OCI-LY1 (cell line): ENCODE results near the gene GDA.

ENCODE experiments used
- EZH2 ChIP-seq: fragments of 200-600 bp; sonication (generic), shearing (Covaris generic); IDR thresholded peaks from 2 replicates; pipeline ENCODE4 v1.8.0; 2017; ENCODE audit warnings: borderline replicate concordance, mixed run types, mild to moderate bottlenecking, antibody characterized with exemption, low read length, moderate library complexity, mixed read lengths
- TF ChIP-seq, protein P1 (sequence below): fragments of 200-600 bp; sonication (generic), shearing (Covaris generic); IDR thresholded peaks from 2 replicates; pipeline ENCODE4 v1.5.1; 2017; ENCODE audit warnings: mild to moderate bottlenecking, antibody characterized with exemption, low read length, moderate library complexity, mixed read lengths

DNA sequence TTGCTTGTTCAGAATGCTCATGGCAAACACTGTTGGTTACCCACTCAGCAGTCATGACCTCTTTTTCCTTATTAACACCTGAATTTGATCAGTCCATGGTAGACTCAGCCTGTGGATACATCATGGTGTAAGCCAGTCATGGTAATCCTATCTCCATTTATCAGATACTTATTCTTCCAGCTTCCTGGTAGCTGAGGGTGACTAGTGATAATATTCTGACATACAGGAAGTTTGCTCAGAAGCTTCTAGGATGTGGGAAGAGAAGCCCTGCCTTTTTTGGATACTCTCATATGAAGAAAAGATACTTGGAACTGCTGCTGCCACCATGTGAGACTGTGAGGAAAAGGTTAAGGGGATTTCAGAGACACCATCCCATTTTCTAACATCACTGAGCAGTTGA lies 7.3 kb downstream of the GDA start:
- TF ChIP-seq, protein P1, sequence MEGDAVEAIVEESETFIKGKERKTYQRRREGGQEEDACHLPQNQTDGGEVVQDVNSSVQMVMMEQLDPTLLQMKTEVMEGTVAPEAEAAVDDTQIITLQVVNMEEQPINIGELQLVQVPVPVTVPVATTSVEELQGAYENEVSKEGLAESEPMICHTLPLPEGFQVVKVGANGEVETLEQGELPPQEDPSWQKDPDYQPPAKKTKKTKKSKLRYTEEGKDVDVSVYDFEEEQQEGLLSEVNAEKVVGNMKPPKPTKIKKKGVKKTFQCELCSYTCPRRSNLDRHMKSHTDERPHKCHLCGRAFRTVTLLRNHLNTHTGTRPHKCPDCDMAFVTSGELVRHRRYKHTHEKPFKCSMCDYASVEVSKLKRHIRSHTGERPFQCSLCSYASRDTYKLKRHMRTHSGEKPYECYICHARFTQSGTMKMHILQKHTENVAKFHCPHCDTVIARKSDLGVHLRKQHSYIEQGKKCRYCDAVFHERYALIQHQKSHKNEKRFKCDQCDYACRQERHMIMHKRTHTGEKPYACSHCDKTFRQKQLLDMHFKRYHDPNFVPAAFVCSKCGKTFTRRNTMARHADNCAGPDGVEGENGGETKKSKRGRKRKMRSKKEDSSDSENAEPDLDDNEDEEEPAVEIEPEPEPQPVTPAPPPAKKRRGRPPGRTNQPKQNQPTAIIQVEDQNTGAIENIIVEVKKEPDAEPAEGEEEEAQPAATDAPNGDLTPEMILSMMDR, result no peak
- TF ChIP-seq EZH2, result no peak
